Caco-2 (cell line): ENCODE data around the gene TAX1BP1. TPM values are rescaled to one million over a fixed set of nuclear protein-coding genes. Genes with fewer than 3 reads are reported as not detected.

Experiments
- BruUV-seq: library from RNA; stranded (reverse); fragments of 400-500 nt; replicated peaks from 2 replicates; lab custom pipeline; 2021; lab: Mats Ljungman, UMichigan
- CTCF ChIA-PET: fragments of 300-600 bp; sonication (Branson Sonifier 250); formaldehyde crosslinking; loops from one replicate; lab custom pipeline; 2022; ENCODE audit warnings: antibody characterized with exemption; lab: Charles Lee
- POLR2A ChIA-PET: fragments of 300-600 bp; sonication (Branson Sonifier 250); formaldehyde crosslinking; loops from one replicate; lab custom pipeline; 2022; ENCODE audit warnings: antibody characterized with exemption; lab: Charles Lee
- DNase-seq, 2 experiments: peaks; one replicate each; pipeline versions ENCODE4 v3.0.0 to v3.0.0-alpha.2; 2020 to 2022
- H3K27me3 ChIP-seq: replicated peaks from 2 replicates; pipeline ENCODE4 v1.6.0; 2011; ENCODE audit warnings: low read length; ENCODE audit not compliant: control insufficient read depth, insufficient read depth
- H3K36me3 ChIP-seq: 2 replicates; pipeline ENCODE4 v1.5.1; 2011; ENCODE audit warnings: low read length; ENCODE audit not compliant: control insufficient read depth, insufficient read depth
- H3K4me1 ChIP-seq: fragments of 250-450 bp; sonication (Bioruptor Pico); 2 replicates; pipeline ENCODE4 v1.5.1; 2020; ENCODE audit warnings: mild to moderate bottlenecking
- H3K4me3 ChIP-seq: 2 replicates; pipeline ENCODE4 v1.5.1; 2011; ENCODE audit warnings: low read depth, mild to moderate bottlenecking, control low read depth, low read length
- H3K9me3 ChIP-seq: fragments of 250-450 bp; sonication (Bioruptor Pico); 2 replicates; pipeline ENCODE4 v1.5.1; 2020; ENCODE audit warnings: mild to moderate bottlenecking, moderate library complexity
- H3K27ac Mint-ChIP-seq: one replicate; pipeline ENCODE4 v1.8.0; 2022; ENCODE audit warnings: mixed read lengths; ENCODE audit not compliant: unreplicated experiment
- H3K27me3 Mint-ChIP-seq: one replicate; pipeline ENCODE4 v1.8.0; 2022; ENCODE audit warnings: mixed read lengths; ENCODE audit not compliant: insufficient read depth, unreplicated experiment
- H3K36me3 Mint-ChIP-seq: one replicate; pipeline ENCODE4 v1.8.0; 2022; ENCODE audit warnings: mild to moderate bottlenecking, mixed read lengths; ENCODE audit not compliant: insufficient read depth, unreplicated experiment
- H3K4me1 Mint-ChIP-seq: one replicate; pipeline ENCODE4 v1.8.0; 2022; ENCODE audit warnings: low read depth, mixed read lengths; ENCODE audit not compliant: unreplicated experiment
- H3K4me3 Mint-ChIP-seq: one replicate; pipeline ENCODE4 v1.8.0; 2022; ENCODE audit warnings: mild to moderate bottlenecking, moderate library complexity, mixed read lengths; ENCODE audit not compliant: unreplicated experiment
- H3K9me3 Mint-ChIP-seq: one replicate; pipeline ENCODE4 v1.8.0; 2022; ENCODE audit warnings: mixed read lengths; ENCODE audit not compliant: unreplicated experiment
- intact Hi-C: fragments of 100-400 bp; cut with micrococcal nuclease; formaldehyde crosslinking; loops from one replicate; pipeline ENCODE4 v1.10.0; 2022; ENCODE audit not compliant: unreplicated experiment
- total RNA-seq: library from RNA; stranded (reverse); gene quantifications from 2 replicates; pipeline ENCODE4 v1.2.3, GENCODE V29; 2022
- TF ChIP-seq, protein P1 (sequence below), 2 experiments: fragments of 200-600 bp in 1 of 2; IDR thresholded peaks; 1 replicate in 1 of 2; 2 replicates in 1 of 2; pipeline versions ENCODE4 v1.5.1 to v1.8.0; 2011 to 2022; ENCODE audit warnings: antibody characterized with exemption in 1 of 2, control low read depth in 1 of 2, inconsistent platforms in 1 of 2, low read depth in 1 of 2, low read length in 1 of 2, mild to moderate bottlenecking in 1 of 2, moderate library complexity in 1 of 2; ENCODE audit not compliant: insufficient read depth in 1 of 2, severe bottlenecking in 1 of 2, unreplicated experiment in 1 of 2

TAX1BP1 gene
- total RNA-seq, 1 experiment from 2014 or later: 96.8 TPM

DNA sequence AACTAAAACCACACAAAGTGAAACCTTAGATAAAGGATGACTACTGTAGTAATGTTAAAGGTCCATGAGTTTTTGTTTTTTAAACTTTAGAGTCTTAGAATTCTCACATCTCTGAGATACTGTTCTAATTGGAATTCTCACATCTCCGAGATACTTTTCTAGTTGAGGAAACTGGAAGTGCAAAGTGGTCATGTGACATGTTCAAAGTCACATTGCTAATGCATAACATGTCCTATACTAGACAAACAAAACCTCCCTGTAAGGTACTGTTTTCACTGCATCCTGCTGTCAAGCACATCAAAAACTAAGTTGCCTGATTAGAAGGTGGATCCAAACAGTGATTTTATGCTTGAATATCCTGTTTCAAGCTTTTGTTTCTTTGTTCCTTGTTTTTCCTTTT lies 13.9 kb downstream of the TAX1BP1 start:
- TF ChIP-seq, protein P1, sequence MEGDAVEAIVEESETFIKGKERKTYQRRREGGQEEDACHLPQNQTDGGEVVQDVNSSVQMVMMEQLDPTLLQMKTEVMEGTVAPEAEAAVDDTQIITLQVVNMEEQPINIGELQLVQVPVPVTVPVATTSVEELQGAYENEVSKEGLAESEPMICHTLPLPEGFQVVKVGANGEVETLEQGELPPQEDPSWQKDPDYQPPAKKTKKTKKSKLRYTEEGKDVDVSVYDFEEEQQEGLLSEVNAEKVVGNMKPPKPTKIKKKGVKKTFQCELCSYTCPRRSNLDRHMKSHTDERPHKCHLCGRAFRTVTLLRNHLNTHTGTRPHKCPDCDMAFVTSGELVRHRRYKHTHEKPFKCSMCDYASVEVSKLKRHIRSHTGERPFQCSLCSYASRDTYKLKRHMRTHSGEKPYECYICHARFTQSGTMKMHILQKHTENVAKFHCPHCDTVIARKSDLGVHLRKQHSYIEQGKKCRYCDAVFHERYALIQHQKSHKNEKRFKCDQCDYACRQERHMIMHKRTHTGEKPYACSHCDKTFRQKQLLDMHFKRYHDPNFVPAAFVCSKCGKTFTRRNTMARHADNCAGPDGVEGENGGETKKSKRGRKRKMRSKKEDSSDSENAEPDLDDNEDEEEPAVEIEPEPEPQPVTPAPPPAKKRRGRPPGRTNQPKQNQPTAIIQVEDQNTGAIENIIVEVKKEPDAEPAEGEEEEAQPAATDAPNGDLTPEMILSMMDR (IDR thresholded peaks at IDR 0.05; ENCODE audit: insufficient read depth in 1 of 2, low read depth in 1 of 2, low read length in 1 of 2, severe bottlenecking in 1 of 2, unreplicated experiment in 1 of 2): no peak
- BruUV-seq: no TSS peak
- no peaks in the 10 kb centered on the region for H3K4me1 ChIP-seq
- H3K36me3 ChIP-seq: no peaks in the 10 kb centered on the region
- Mint-ChIP-seq H3K36me3 (peaks cover 46% of the 10 kb centered on the region), H3K27ac (no peak overlapping the region), H3K4me1 (no peaks in the 10 kb centered on the region), H3K9me3 (no peaks in the 10 kb centered on the region), H3K27me3 (no peaks in the 10 kb centered on the region), H3K4me3 (no peak overlapping the region)
- ChIA-PET CTCF (no interaction called here), POLR2A (no interaction called here)
- H3K27me3 ChIP-seq: no peaks in the 10 kb centered on the region
- intact Hi-C loops: no loop called here
- no peak for DNase-seq
- H3K9me3 ChIP-seq: no peaks in the 10 kb centered on the region
- no peak overlapping the region for H3K4me3 ChIP-seq

DNA sequence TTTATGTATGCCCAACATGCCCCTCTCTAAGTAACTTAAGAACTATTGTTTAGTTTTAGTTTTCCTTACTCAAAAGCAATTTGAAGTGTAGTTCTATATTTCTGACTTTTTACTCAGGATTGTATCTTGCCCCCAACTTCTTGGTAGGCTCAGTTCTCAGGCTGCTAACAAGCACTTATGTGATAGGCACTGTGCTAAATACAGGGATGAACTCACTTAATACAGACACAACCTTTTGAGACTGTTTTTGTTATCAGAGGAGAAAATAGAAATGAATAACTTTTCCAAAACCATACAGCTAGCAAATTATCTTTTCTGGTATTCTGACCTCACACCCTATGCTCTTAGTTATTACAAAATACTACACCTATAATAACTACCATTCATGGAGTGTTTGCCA lies 16.3 kb downstream of the TAX1BP1 start:
- H3K27me3 ChIP-seq: no peaks in the 10 kb centered on the region
- H3K36me3 Mint-ChIP-seq: peaks cover 27% of the 10 kb centered on the region
- no peak for DNase-seq
- H3K4me1 ChIP-seq: no peaks in the 10 kb centered on the region
- no peaks in the 10 kb centered on the region for H3K36me3 ChIP-seq
- intact Hi-C loops: no loop called here
- no peak overlapping the region for H3K4me3 Mint-ChIP-seq
- H3K9me3 Mint-ChIP-seq: no peaks in the 10 kb centered on the region
- no peaks in the 10 kb centered on the region for H3K9me3 ChIP-seq
- no peak overlapping the region for H3K27ac Mint-ChIP-seq
- H3K4me1 Mint-ChIP-seq: no peaks in the 10 kb centered on the region
- no TSS peak for BruUV-seq
- H3K4me3 ChIP-seq: no peak overlapping the region
- ChIA-PET CTCF (no interaction called here), POLR2A (no interaction called here)
- TF ChIP-seq, protein P1 (IDR thresholded peaks at IDR 0.05; ENCODE audit: insufficient read depth in 1 of 2, low read depth in 1 of 2, low read length in 1 of 2, severe bottlenecking in 1 of 2, unreplicated experiment in 1 of 2): no peak
- no peaks in the 10 kb centered on the region for H3K27me3 Mint-ChIP-seq

DNA sequence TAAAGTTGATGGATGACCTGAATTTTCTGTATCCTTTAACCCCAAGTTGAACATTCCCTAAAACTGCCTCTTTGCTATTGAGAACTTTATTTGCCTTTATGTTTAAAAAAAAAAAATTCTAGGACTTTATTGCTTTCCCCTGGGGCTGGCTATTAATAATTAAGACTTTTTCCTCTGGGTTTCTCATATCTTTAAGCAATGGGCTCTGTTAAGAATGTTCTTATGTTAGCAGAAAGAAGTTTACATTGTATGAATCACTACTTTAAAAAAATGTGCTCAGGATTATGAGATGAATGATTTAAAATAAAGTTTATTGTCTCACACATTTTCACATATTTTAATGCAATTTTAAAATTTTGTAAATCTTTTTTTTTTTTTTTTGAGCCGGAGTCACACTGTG lies 19.5 kb downstream of the TAX1BP1 start:
- no peaks in the 10 kb centered on the region for H3K36me3 ChIP-seq
- H3K4me1 ChIP-seq: peaks cover 8% of the 10 kb centered on the region; the same call in 1 of the 2 replicates
- TF ChIP-seq, protein P1 (IDR thresholded peaks at IDR 0.05; ENCODE audit: insufficient read depth in 1 of 2, low read depth in 1 of 2, low read length in 1 of 2, severe bottlenecking in 1 of 2, unreplicated experiment in 1 of 2): no peak
- BruUV-seq: no TSS peak
- ChIA-PET POLR2A (no interaction called here), CTCF (no interaction called here)
- intact Hi-C loops: no loop called here
- no peaks in the 10 kb centered on the region for H3K27me3 Mint-ChIP-seq
- no peaks in the 10 kb centered on the region for H3K9me3 ChIP-seq
- no peaks in the 10 kb centered on the region for H3K9me3 Mint-ChIP-seq
- H3K27ac Mint-ChIP-seq: no peak overlapping the region
- H3K27me3 ChIP-seq: no peaks in the 10 kb centered on the region
- peaks cover 7% of the 10 kb centered on the region for H3K4me1 Mint-ChIP-seq
- DNase-seq: no peak
- H3K36me3 Mint-ChIP-seq: peaks cover 28% of the 10 kb centered on the region
- no peak overlapping the region for H3K4me3 Mint-ChIP-seq
- H3K4me3 ChIP-seq: no peak overlapping the region
